HepG2 (cell line): ENCODE data around the gene DNAJA2. TPM values are rescaled to one million over a fixed set of nuclear protein-coding genes. Genes with fewer than 3 reads are reported as not detected.

Experiments
- CREM ChIP-seq, 2 experiments: sonication (generic) in 1 of 2; formaldehyde crosslinking in 1 of 2; IDR thresholded peaks; 2 replicates each; pipeline versions ENCODE4 v1.4.0 to v1.6.1; 2016 to 2020; ENCODE audit warnings: antibody characterized with exemption in 1 of 2, mild to moderate bottlenecking in 1 of 2, missing genetic modification reagents in 1 of 2
- ELF1 ChIP-seq: sonication (generic); formaldehyde crosslinking; IDR thresholded peaks from 2 replicates; pipeline ENCODE4 v1.4.0; 2020; ENCODE audit warnings: missing genetic modification reagents
- FOXA3 ChIP-seq: IDR thresholded peaks from 2 replicates; pipeline ENCODE4 v1.6.1; 2016; ENCODE audit warnings: missing genetic modification reagents, missing compliant biosample characterization
- FOXP1 ChIP-seq, 2 experiments: fragments of 450-650 bp in 1 of 2; IDR thresholded peaks; 2 replicates each; pipeline ENCODE4 v1.6.1; 2017 to 2018; ENCODE audit warnings: antibody characterized with exemption in 1 of 2
- HDAC2 ChIP-seq: sonication (generic); formaldehyde crosslinking; IDR thresholded peaks from 2 replicates; pipeline ENCODE4 v1.4.0; 2020; ENCODE audit warnings: missing genetic modification reagents
- IKZF1 ChIP-seq: fragments of 450-650 bp; IDR thresholded peaks from 2 replicates; pipeline ENCODE4 v1.7.1; 2016
- JUND ChIP-seq: sonication (generic); formaldehyde crosslinking; IDR thresholded peaks from 2 replicates; pipeline ENCODE4 v1.8.0; 2022; ENCODE audit warnings: mild to moderate bottlenecking, missing genetic modification reagents
- MED1 ChIP-seq: sonication (generic); formaldehyde crosslinking; IDR thresholded peaks from 2 replicates; pipeline ENCODE4 v1.4.0; 2020; ENCODE audit warnings: missing genetic modification reagents
- SNAPC2 ChIP-seq: sonication (generic); formaldehyde crosslinking; IDR thresholded peaks from 2 replicates; pipeline ENCODE4 v1.8.1; 2022; ENCODE audit warnings: mild to moderate bottlenecking, missing genetic modification reagents
- SPEN ChIP-seq: sonication (generic); formaldehyde crosslinking; IDR thresholded peaks from 2 replicates; pipeline ENCODE4 v1.5.1; 2020; ENCODE audit warnings: low read depth, mild to moderate bottlenecking, missing genetic modification reagents
- ZNF816 ChIP-seq: sonication (generic); formaldehyde crosslinking; IDR thresholded peaks from 2 replicates; pipeline ENCODE4 v1.8.0; 2022; ENCODE audit warnings: missing genetic modification reagents, mild to moderate bottlenecking, borderline replicate concordance
- polyA plus RNA-seq, 8 experiments: library from polyadenylated mRNA; depleted of rRNA in 3 of 8; stranded (reverse) in 7 of 8; unstranded in 1 of 8; fragments of >200 nt; fragmentation: Illumina TruSeq in 4 of 8; extraction: Trizol in 4 of 8; gene quantifications; 2 replicates each; pipeline versions ENCODE4 v1.2.1 to v1.2.3, GENCODE V29; 2011 to 2016; ENCODE audit warnings: low read depth in 4 of 8, missing spikeins in 1 of 8, mixed read lengths in 1 of 8; ENCODE audit not compliant: insufficient read depth in 1 of 8
- total RNA-seq, 5 experiments: library from RNA; depleted of rRNA; stranded (reverse); fragments of >200 nt; fragmentation: Illumina TruSeq; extraction: Trizol; gene quantifications; 2 replicates each; pipeline ENCODE4 v1.2.3, GENCODE V29; 2016; ENCODE audit warnings: low read depth in 1 of 5
- TF ChIP-seq, protein P1 (sequence below): sonication (generic); formaldehyde crosslinking; IDR thresholded peaks from 2 replicates; pipeline ENCODE4 v1.4.0; 2020; ENCODE audit warnings: missing genetic modification reagents
- TF ChIP-seq, protein P2 (sequence below): sonication (generic); formaldehyde crosslinking; IDR thresholded peaks from 2 replicates; pipeline ENCODE4 v1.4.0; 2020; ENCODE audit warnings: mild to moderate bottlenecking, missing genetic modification reagents
- TF ChIP-seq, protein P3 (sequence below): sonication (generic); formaldehyde crosslinking; conservative IDR thresholded peaks from 2 replicates; pipeline ENCODE4 v1.8.0; 2022; ENCODE audit warnings: low read depth, missing genetic modification reagents
- TF ChIP-seq, protein P4 (sequence below): IDR thresholded peaks from 2 replicates; pipeline ENCODE4 v1.6.1; 2016; ENCODE audit warnings: control low read depth
- TF ChIP-seq, protein P5 (sequence below): fragments of 450-650 bp; IDR thresholded peaks from 2 replicates; pipeline ENCODE4 v1.6.1; 2016

The DNAJA2 gene
- total and polyA plus RNA-seq, 2 of the 13 experiments (the other 11 are each of a cell fraction or from before 2014, with no cell fraction given): 25.4 to 176 TPM

DNA sequence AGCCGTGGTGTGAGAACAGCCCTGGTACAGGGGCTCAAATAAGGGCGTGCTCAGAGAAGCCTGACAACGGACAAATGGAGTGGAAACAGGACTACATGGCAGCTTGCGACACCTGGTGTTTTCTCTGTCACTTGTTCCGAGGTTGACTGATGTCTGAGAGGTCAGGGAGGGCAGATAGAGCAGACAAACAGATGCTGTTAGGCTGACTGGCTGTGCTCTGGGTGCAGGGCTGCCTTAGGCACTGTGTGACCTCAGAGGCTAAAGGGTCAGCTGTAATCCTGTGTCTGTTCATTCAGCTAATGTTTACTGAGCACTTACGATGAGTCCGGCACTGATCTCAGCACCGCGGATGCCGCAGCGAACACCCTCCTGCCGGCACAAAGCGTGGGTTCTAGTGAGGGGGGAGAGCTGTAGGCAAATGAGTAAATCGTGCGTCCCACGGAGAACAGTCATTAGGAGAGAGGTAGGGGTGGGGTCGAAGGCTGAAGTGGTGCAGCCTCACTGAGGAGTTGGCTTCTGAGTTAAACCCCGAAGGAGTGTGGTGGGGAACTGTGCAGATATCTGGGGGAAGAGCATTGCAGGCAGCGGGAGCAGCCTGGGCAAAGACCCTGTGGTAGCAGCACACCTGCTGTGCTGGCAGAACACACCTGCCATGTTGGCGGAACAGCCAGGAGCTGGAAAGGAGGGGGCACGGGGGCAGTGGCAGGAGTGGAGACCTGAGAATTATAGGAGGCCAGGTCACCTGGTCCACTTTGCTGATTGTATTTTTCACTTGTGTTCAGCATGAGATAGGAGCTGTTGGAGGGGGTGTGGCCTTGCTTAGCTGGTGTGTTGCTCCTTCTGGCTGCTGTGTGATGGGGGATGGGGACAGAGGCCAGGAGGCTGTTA, 54.3 kb downstream of the DNAJA2 start (continued):
- TF ChIP-seq FOXA3 (CRISPR knock-in tag) (peak; percentile 80), SNAPC2 (CRISPR knock-in tag) (no peak), ZNF816 (CRISPR knock-in tag) (no peak), FOXP1 (IDR thresholded peaks at IDR 0.05) (no peak), FOXP1 (CRISPR knock-in tag; IDR thresholded peaks at IDR 0.05) (peak; percentile 83; the same call in 1 of the 2 replicates), MED1 (CRISPR knock-in tag) (peak; percentile 90), JUND (peak; percentile 56), SPEN (CRISPR knock-in tag) (peak; percentile 60; the same call in 1 of the 2 replicates), IKZF1 (no peak), HDAC2 (peak; percentile 99), ELF1 (peak; percentile 10; the same call in 1 of the 2 replicates), CREM (IDR thresholded peaks at IDR 0.05) (peak; percentile 77; the same call in 1 of the 2 replicates), CREM (CRISPR knock-in tag; IDR thresholded peaks at IDR 0.05) (no peak)
- TF ChIP-seq, protein P1, sequence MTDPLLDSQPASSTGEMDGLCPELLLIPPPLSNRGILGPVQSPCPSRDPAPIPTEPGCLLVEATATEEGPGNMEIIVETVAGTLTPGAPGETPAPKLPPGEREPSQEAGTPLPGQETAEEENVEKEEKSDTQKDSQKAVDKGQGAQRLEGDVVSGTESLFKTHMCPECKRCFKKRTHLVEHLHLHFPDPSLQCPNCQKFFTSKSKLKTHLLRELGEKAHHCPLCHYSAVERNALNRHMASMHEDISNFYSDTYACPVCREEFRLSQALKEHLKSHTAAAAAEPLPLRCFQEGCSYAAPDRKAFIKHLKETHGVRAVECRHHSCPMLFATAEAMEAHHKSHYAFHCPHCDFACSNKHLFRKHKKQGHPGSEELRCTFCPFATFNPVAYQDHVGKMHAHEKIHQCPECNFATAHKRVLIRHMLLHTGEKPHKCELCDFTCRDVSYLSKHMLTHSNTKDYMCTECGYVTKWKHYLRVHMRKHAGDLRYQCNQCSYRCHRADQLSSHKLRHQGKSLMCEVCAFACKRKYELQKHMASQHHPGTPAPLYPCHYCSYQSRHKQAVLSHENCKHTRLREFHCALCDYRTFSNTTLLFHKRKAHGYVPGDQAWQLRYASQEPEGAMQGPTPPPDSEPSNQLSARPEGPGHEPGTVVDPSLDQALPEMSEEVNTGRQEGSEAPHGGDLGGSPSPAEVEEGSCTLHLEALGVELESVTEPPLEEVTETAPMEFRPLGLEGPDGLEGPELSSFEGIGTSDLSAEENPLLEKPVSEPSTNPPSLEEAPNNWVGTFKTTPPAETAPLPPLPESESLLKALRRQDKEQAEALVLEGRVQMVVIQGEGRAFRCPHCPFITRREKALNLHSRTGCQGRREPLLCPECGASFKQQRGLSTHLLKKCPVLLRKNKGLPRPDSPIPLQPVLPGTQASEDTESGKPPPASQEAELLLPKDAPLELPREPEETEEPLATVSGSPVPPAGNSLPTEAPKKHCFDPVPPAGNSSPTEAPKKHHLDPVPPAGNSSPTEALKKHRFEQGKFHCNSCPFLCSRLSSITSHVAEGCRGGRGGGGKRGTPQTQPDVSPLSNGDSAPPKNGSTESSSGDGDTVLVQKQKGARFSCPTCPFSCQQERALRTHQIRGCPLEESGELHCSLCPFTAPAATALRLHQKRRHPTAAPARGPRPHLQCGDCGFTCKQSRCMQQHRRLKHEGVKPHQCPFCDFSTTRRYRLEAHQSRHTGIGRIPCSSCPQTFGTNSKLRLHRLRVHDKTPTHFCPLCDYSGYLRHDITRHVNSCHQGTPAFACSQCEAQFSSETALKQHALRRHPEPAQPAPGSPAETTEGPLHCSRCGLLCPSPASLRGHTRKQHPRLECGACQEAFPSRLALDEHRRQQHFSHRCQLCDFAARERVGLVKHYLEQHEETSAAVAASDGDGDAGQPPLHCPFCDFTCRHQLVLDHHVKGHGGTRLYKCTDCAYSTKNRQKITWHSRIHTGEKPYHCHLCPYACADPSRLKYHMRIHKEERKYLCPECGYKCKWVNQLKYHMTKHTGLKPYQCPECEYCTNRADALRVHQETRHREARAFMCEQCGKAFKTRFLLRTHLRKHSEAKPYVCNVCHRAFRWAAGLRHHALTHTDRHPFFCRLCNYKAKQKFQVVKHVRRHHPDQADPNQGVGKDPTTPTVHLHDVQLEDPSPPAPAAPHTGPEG (CRISPR knock-in tag): no peak; the same call in 1 of the 2 replicates
- TF ChIP-seq, protein P2, sequence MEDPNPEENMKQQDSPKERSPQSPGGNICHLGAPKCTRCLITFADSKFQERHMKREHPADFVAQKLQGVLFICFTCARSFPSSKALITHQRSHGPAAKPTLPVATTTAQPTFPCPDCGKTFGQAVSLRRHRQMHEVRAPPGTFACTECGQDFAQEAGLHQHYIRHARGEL (CRISPR knock-in tag): no peak
- TF ChIP-seq, protein P3, sequence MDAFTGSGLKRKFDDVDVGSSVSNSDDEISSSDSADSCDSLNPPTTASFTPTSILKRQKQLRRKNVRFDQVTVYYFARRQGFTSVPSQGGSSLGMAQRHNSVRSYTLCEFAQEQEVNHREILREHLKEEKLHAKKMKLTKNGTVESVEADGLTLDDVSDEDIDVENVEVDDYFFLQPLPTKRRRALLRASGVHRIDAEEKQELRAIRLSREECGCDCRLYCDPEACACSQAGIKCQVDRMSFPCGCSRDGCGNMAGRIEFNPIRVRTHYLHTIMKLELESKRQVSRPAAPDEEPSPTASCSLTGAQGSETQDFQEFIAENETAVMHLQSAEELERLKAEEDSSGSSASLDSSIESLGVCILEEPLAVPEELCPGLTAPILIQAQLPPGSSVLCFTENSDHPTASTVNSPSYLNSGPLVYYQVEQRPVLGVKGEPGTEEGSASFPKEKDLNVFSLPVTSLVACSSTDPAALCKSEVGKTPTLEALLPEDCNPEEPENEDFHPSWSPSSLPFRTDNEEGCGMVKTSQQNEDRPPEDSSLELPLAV (CRISPR knock-in tag): no peak
- TF ChIP-seq, protein P4, sequence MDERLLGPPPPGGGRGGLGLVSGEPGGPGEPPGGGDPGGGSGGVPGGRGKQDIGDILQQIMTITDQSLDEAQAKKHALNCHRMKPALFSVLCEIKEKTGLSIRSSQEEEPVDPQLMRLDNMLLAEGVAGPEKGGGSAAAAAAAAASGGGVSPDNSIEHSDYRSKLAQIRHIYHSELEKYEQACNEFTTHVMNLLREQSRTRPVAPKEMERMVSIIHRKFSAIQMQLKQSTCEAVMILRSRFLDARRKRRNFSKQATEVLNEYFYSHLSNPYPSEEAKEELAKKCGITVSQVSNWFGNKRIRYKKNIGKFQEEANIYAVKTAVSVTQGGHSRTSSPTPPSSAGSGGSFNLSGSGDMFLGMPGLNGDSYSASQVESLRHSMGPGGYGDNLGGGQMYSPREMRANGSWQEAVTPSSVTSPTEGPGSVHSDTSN: peak; percentile 62; the same call in 1 of the 2 replicates
- TF ChIP-seq, protein P5, sequence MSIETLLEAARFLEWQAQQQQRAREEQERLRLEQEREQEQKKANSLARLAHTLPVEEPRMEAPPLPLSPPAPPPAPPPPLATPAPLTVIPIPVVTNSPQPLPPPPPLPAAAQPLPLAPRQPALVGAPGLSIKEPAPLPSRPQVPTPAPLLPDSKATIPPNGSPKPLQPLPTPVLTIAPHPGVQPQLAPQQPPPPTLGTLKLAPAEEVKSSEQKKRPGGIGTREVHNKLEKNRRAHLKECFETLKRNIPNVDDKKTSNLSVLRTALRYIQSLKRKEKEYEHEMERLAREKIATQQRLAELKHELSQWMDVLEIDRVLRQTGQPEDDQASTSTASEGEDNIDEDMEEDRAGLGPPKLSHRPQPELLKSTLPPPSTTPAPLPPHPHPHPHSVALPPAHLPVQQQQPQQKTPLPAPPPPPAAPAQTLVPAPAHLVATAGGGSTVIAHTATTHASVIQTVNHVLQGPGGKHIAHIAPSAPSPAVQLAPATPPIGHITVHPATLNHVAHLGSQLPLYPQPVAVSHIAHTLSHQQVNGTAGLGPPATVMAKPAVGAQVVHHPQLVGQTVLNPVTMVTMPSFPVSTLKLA: no peak
